Loucy (cell line): ENCODE data around the gene MYO5C.

Experiments used
- H2AFZ ChIP-seq: fragments of 200-600 bp; sonication (generic); 2 replicates; pipeline ENCODE4 v1.6.0; 2016; ENCODE audit warnings: antibody characterized with exemption, mild to moderate bottlenecking, low read length, moderate library complexity
- H3F3A ChIP-seq: fragments of 200-600 bp; 2 replicates; pipeline ENCODE4 v1.6.0; 2016; ENCODE audit warnings: antibody characterized with exemption, low read depth, mild to moderate bottlenecking
- H3K27me3 ChIP-seq: fragments of 200-600 bp; sonication (generic); 2 replicates; pipeline ENCODE4 v1.6.1; 2014; ENCODE audit warnings: low read length, mild to moderate bottlenecking; ENCODE audit not compliant: insufficient read depth, poor library complexity, severe bottlenecking
- H3K36me3 ChIP-seq: fragments of 200-600 bp; sonication (generic); 2 replicates; pipeline ENCODE4 v1.6.1; 2016; ENCODE audit warnings: low read length; ENCODE audit not compliant: insufficient read depth
- H3K4me1 ChIP-seq: fragments of 200-600 bp; sonication (generic); 2 replicates; pipeline ENCODE4 v1.5.1; 2014; ENCODE audit warnings: low read length, mild to moderate bottlenecking; ENCODE audit not compliant: insufficient read depth, poor library complexity, severe bottlenecking
- H3K4me2 ChIP-seq: fragments of 200-600 bp; sonication (generic); 2 replicates; pipeline ENCODE4 v1.6.0; 2014; ENCODE audit warnings: antibody characterized with exemption, low read length, low read depth, mild to moderate bottlenecking; ENCODE audit not compliant: poor library complexity, severe bottlenecking
- H3K4me3 ChIP-seq: fragments of 200-600 bp; sonication (generic); 2 replicates; pipeline ENCODE4 v1.5.1; 2014; ENCODE audit warnings: low read length, mild to moderate bottlenecking, mixed read lengths; ENCODE audit not compliant: poor library complexity, severe bottlenecking
- H3K79me2 ChIP-seq: fragments of 200-600 bp; sonication (generic); 2 replicates; pipeline ENCODE4 v1.6.1; 2014; ENCODE audit warnings: low read length; ENCODE audit not compliant: insufficient read depth
- H3K9ac ChIP-seq: fragments of 200-600 bp; sonication (generic); 2 replicates; pipeline ENCODE4 v1.6.0; 2014; ENCODE audit warnings: mild to moderate bottlenecking, low read depth, low read length, moderate library complexity; ENCODE audit not compliant: poor library complexity, severe bottlenecking
- H3K9me2 ChIP-seq: fragments of 200-600 bp; sonication (generic); replicated peaks from 2 replicates; pipeline ENCODE4 v1.6.1; 2016; ENCODE audit warnings: low read depth, low read length, mixed read lengths
- H3K9me3 ChIP-seq: fragments of 200-600 bp; sonication (generic); 2 replicates; pipeline ENCODE4 v1.6.1; 2014; ENCODE audit warnings: mild to moderate bottlenecking, antibody characterized with exemption, low read length, low read depth; ENCODE audit not compliant: insufficient read depth
- H4K20me1 ChIP-seq: fragments of 200-600 bp; sonication (generic); 2 replicates; pipeline ENCODE4 v1.6.0; 2014; ENCODE audit warnings: antibody characterized with exemption, low read length, mild to moderate bottlenecking; ENCODE audit not compliant: insufficient read depth, poor library complexity, severe bottlenecking
- CTCF ChIP-seq: fragments of 200-600 bp; sonication (generic); conservative IDR thresholded peaks from 2 replicates; pipeline ENCODE4 v1.5.1; 2014; ENCODE audit warnings: mild to moderate bottlenecking, antibody characterized with exemption, low read length
- EZH2phosphoT487 ChIP-seq: fragments of 200-600 bp; IDR thresholded peaks from 2 replicates; pipeline ENCODE4 v1.6.1; 2018; ENCODE audit warnings: antibody characterized with exemption, mild to moderate bottlenecking, moderate library complexity, borderline replicate concordance

Gene MYO5C

DNA sequence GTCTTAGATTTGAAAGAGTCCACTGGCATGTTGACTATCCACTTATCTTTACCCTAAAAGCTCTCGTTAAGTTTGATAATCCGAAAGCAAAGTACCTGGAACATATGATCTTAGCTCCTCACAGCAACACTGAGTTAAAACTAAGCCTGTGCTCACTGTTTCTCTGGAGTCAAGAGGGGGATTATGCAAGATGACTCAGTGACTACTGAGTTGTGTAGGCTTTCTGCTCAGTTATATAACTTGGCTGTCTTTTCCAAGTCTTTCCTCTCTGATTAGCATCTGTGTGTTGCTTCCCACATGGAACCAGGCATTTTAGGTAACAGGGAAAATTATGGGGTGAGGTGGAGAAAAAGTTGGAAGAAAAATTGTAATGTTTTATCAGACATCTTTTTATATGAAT lies 31.2 kb upstream of the MYO5C start:
- TF ChIP-seq EZH2phosphoT487 (no peak), CTCF (no peak)
- no peaks in the 10 kb centered on the region for H3K79me2 ChIP-seq

DNA sequence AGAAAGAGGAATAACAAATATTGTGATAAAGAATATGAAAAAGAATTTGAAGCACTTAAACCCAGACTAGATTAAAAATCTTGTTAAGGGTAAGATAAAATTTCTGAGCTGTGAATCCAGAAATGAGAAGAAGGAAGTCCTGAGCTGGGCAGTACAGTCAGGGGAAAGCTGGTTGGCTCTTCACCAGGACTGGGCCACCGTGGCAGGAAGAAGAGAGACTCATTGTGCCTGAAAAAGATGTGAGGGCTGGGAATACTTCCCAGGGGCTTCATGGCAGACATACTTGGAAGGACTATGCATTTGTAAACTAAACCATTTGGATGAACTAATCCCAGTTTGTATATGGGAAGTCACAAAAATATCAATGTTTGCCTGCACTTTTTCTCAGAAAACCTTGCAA lies 28.5 kb upstream of the MYO5C start:
- no peaks in the 10 kb centered on the region for H3K9me3 ChIP-seq
- H3K4me2 ChIP-seq, result no peak overlapping the region
- H2AFZ ChIP-seq, result no peak overlapping the region
- no peak overlapping the region for H3K9ac ChIP-seq
- peaks cover 42% of the 10 kb centered on the region; the same call in 1 of the 2 replicates for H3K36me3 ChIP-seq
- no peaks in the 10 kb centered on the region for H3F3A ChIP-seq
- TF ChIP-seq CTCF, result no peak
- no peak for TF ChIP-seq EZH2phosphoT487
- no peaks in the 10 kb centered on the region for H3K27me3 ChIP-seq
- H3K9me2 ChIP-seq, result no peaks in the 10 kb centered on the region
- H3K4me1 ChIP-seq, result no peaks in the 10 kb centered on the region
- H3K79me2 ChIP-seq, result no peaks in the 10 kb centered on the region
- no peaks in the 10 kb centered on the region for H4K20me1 ChIP-seq
- no peak overlapping the region for H3K4me3 ChIP-seq

More for the DNA sequence above, 31.2 kb upstream of the MYO5C start:
- H3K9me2 ChIP-seq, result no peaks in the 10 kb centered on the region
- H3K9ac ChIP-seq, result no peak overlapping the region
- no peaks in the 10 kb centered on the region for H3K9me3 ChIP-seq
- peaks cover 32% of the 10 kb centered on the region; the same call in 1 of the 2 replicates for H3K36me3 ChIP-seq
- H3K4me2 ChIP-seq, result no peak overlapping the region
- H3K4me1 ChIP-seq, result peaks cover 3% of the 10 kb centered on the region
- no peaks in the 10 kb centered on the region for H3F3A ChIP-seq
- H4K20me1 ChIP-seq, result no peaks in the 10 kb centered on the region
- H3K27me3 ChIP-seq, result no peaks in the 10 kb centered on the region
- H3K4me3 ChIP-seq, result no peak overlapping the region
- no peak overlapping the region for H2AFZ ChIP-seq

GRCh38 chr15:52318729-52319500 lies 23.3 kb upstream of the MYO5C start:
- H3K27me3 ChIP-seq, result no peaks in the 10 kb centered on the region
- H3K4me1 ChIP-seq, result no peaks in the 10 kb centered on the region
- no peak overlapping the region for H3K4me2 ChIP-seq
- H3K9ac ChIP-seq, result no peak overlapping the region
- no peak overlapping the region for H2AFZ ChIP-seq
- TF ChIP-seq EZH2phosphoT487, result no peak
- TF ChIP-seq CTCF, result no peak
- H3K4me3 ChIP-seq, result no peak overlapping the region
- H3K9me2 ChIP-seq, result no peaks in the 10 kb centered on the region
- H3K9me3 ChIP-seq, result no peaks in the 10 kb centered on the region
- no peaks in the 10 kb centered on the region for H3F3A ChIP-seq
- no peaks in the 10 kb centered on the region for H4K20me1 ChIP-seq
- H3K79me2 ChIP-seq, result no peaks in the 10 kb centered on the region
- peaks cover 33% of the 10 kb centered on the region; the same call in 1 of the 2 replicates for H3K36me3 ChIP-seq
